Measurements from ENCODE around the gene EYA2.
"Not testable (repeated sequence)": the region's sequence is repeated elsewhere in the genome, so short reads cannot be mapped to it uniquely, and the experiment has no call there.

The EYA2 gene, protein sequence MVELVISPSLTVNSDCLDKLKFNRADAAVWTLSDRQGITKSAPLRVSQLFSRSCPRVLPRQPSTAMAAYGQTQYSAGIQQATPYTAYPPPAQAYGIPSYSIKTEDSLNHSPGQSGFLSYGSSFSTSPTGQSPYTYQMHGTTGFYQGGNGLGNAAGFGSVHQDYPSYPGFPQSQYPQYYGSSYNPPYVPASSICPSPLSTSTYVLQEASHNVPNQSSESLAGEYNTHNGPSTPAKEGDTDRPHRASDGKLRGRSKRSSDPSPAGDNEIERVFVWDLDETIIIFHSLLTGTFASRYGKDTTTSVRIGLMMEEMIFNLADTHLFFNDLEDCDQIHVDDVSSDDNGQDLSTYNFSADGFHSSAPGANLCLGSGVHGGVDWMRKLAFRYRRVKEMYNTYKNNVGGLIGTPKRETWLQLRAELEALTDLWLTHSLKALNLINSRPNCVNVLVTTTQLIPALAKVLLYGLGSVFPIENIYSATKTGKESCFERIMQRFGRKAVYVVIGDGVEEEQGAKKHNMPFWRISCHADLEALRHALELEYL

DNA sequence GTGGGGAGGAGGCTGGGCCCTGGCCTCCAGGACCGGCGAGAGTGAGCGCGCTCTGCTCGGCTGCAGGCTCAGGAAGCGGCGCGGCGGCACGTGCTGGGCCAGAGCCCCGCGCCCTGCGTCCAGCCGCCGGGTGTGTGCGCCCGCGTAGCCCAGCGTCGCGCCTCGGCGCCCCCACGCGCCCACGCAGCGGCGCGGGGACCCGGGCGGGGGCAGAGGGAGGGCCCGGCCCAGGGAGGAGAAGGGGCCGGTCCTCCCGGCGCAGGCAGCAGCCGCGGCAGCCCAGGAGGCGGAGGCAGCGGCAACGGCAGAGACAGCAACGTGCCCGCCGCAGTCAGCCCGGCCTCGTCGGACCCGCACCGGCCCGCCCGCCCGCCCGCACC, at the start of gene EYA2:
Gene EYA2, plus strand, starts transcription at position 265 of the 380 bp plus-strand sequence. CDS start 95,168 bp downstream, outside the sequence.
- no peak for DNase-seq (ENCODE audit: low read depth in 2 of 2, low spot score in 1 of 2)

DNA sequence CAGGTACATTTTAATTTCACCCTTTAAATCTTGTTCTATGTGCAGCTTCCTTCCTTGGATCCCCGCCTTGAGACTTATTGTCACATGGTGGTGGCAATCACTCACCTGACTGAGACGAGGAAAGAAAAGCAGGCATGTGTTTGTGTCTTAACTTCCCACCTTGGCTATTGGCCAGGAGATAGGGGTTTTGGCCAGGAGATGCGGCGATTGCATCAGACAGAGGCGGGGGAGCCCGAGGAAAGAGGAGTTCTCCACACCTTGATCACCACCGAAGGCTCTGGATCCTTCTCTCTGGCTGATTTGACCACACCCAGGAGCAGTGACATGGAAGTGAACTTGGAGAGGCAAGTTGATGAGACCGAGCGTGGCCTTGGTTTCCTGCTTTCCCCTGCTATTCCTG, 49.7 kb upstream of the EYA2 start:
- no peak for DNase-seq (ENCODE audit: low read depth in 2 of 2, low spot score in 1 of 2)

DNA sequence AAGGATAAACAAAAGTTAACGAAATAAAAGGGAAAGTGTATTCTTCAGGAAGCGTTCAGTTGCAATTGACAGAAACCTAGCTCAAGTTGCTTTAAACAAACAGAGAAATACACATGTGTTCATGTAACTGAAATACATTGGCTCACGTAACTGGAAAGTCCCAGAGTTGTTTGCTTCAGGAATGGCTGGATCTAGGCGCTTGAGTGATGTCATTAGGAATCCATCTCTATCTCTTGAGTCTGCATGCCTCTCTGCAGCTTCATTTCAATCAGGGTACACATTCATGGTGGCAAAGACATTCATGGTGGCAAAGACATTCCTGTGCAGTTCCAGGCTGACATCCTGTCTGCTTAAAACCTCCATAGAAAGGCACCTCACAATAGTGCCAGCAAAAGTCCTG, 45.4 kb upstream of the EYA2 start:
- no peak for DNase-seq (ENCODE audit: low read depth in 2 of 2, low spot score in 1 of 2)

DNA sequence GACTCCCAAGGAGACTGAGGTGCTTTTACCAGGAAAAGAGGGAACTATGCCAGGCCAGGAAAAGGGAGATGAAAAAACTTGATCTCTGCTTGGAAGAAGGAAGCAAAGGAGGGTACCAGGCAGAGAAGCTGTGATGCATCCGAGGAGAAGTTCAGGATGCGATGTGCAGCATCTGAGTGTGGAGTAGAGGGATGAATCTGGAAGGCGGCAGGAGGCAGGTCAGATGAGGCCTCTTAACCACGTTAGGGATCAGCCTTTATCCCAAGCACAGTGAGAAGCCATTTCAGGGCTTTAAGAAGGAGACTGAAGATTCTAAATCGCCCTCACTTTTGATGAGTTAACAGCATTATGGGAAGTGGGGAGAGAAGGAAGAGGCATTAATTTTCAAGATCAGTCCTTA, 44.9 kb upstream of the EYA2 start:
- no peak for DNase-seq (ENCODE audit: low read depth in 2 of 2, low spot score in 1 of 2)

DNA sequence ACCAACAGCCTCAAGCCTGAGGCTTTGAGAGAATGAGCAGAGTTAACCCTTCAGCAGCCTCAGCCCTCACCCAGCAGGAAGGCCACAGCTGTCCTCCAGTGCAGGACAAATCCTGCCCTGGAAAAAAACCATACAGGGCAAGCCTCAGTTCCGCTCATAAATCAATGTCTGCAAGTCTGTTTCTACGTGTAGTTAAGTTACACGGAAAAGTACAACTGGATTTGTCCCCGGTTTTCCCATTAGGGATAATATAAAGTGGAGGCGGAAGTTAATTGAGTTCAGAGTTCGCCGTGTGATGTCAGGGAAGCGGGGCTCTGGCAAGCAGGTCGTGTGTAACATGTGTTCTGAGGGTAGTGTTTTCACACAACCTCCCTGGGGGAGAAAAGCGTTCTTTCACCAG, 44.2 kb upstream of the EYA2 start:
- no peak for DNase-seq (ENCODE audit: low read depth in 2 of 2, low spot score in 1 of 2)

DNA sequence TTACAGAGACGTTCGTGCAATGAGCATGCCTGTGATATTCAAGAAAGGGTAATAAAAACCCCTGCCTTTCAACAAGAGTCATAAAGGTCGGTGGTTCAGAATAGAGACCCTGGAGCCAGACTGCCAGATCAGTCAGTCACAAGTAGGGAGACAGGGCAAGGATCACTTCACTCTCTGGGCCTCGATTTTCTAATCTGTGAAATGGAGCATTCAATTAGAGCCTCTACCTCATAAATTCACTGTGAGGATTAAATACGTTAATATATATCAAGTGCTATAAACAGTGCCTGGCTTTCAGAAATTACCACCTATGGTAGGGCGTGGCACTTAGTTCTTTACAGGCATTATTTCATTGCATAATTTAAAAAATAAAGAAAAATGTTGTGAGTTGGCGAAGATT, 43.7 kb upstream of the EYA2 start:
- DNase-seq (ENCODE audit: low read depth in 2 of 2, low spot score in 1 of 2), result no peak

DNA sequence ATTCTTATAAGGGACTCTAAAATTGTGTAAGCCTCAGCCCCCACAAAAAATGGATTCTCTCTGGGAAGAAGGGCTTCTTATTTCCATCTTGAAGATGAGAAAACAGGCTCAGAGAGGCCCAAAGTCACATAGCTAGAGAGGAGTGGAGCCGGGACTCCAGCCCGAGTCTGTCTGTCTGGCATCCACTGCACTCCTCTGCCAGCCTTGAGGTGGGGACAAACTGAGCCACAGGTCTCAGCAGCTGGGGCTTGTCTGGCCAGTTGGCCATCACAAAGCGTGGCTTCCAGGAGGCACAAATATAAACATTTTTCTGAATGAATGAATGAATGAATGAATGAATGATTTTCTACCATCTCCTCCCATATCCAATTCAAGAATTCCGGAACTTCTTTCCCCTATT, 42.9 kb upstream of the EYA2 start:
- no peak for DNase-seq (ENCODE audit: low read depth in 2 of 2, low spot score in 1 of 2)

DNA sequence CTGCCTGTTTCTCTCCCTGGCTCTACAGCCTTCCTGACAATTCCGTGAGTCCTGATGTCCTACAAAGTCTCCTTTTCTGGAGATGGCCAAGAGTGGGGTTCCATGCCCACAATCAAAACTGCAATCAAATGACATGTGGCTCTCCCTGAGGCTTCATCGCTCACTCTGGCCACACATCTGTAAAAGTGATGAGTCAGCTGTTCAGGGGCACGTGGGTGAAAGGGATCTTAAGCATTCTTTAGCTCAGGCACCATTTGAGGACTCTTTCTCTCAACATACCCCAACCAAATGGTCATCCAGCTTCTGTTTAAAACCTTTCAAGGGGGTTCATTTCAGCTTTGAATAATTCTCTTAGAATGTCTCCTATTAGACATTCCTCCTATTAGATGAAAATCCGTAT, 42.3 kb upstream of the EYA2 start:
- DNase-seq (ENCODE audit: low read depth in 2 of 2, low spot score in 1 of 2), result no peak

DNA sequence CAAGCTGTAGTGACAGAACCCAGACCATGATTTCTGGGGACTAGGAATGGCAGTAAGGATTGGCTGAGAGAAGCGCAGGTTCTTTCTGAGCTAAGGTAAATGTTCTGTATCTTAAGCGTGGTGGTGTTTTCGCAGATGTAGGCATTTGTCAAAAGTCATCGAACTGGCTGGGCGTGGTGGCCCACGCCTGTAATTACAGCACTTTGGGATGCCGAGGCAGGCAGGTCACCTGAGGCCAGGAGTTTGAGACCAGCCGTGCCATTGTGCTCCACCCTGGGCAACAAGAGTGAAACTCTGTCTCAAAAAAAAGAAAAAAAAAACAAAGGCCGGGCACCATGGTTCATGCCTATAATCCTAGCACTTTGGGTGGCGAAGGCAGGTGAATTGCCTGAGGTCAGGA, 40.7 kb upstream of the EYA2 start:
- no peak for DNase-seq (ENCODE audit: low read depth in 2 of 2, low spot score in 1 of 2)

DNA sequence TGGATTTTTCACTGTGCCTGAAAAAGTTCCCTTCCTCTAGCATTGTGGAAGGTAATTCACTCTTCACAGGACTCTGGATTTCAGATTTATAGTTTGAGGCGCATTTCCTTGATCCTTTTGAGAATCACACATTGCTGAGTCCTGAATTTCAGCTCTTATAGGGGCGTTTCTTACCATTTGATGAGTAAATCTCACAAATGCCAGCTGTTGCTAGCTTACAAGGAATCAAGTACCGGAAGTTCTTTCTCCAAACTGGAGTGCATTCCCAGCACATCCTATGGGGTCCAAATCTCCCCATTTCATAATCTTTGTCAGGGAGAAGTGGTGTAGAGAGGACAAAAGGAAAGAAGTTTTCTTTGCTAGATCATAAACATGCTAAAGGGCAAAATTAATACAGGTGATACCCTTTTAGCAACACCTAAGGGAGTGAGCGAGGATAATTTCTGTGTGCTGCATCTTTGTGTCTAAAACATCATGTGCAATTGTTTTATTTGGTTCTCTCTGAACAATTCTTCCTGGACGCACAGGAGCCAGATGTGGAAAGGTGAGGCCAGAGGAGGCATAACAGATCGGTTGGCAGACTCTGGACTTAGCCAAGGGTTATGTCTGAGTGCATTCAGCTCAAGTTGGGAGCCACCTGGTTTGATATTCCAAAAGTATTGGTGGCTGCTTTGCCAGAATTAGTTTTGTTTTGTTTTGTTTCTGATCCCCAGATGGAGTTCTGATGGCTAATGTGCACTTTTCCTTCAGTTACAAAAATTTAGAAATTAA, 37.4 kb upstream of the EYA2 start:
- DNase-seq (ENCODE audit: low read depth in 2 of 2, low spot score in 1 of 2), result no peak

DNA sequence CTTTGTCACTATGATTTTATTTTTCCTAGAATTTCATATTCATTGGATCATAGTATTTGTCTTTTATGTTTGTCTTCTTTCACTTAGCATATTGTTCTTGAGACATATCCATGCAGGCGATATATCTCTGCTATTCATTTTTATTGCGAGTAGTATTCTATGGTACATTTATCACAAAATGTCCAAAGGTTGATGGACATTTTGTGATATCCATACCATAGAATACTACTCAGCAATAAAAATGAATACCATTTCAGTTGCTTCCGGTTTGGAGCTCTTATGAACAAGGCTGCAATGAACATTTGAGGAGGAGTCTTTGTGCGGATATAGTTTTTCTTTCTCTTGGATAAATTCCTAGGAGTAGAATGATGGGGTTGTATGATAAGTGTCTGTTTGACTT, 28.8 kb upstream of the EYA2 start:
- no peak for DNase-seq (ENCODE audit: low read depth in 2 of 2, low spot score in 1 of 2)

DNA sequence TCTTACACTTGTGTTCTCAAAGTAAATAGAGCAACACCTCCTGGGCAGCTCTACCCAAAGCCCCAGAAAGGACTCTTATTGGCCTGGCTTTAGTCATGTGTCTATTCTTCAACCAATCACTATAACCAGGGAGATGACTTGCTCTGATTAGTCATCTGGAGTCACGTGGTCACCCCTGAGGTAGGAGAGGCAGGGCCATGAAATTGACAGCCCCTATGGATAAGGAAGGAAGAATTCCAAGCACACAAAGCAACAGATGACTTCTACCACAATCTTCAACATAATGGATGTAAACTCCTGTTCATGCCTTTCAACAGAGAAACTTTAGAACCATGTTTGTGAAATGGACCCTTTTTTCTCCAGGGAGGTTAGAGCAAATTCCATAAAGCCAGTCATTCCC, 24.6 kb upstream of the EYA2 start:
- DNase-seq (ENCODE audit: low read depth in 2 of 2, low spot score in 1 of 2), result no peak

DNA sequence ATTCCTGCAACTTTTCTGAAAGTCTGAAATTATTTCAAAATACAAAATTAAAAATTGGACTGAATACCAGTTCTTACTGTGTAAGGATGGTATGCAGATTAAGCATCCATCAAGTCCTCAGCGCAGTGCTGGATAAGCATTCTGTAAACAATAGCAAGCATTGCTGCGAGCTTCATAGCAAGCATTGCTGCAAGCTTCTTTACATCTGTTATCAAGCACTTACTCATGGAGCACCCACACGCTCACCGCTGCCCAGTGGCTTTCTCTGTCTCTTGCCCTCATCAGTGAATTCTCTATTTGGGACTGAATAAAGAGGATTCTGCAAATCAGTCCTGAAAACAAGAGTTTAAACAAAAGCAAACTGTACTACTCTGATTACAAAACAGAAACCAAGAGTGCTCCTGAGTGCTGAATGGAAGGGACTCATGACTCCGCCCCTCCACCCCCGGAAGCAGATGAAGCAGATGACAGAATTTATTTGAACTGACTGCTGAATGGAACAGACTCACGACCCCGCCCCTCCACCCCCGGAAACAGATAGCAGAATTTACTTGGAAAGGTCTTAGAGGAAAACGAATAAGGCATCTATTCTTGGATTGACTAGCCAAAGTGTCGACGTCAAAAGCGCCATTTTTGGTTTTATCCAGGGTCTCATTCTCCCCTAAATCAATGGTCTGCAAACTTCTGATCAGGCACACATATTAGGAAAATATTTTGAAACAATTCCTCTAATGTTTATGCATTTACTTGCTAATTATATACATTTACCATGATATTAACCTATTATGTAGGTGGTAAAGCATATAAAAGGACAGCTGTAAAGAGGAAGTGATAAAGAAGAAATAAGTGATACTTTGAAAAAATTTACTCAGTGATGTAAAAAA, 22.1 kb upstream of the EYA2 start:
- no peak for DNase-seq (ENCODE audit: low read depth in 2 of 2, low spot score in 1 of 2)

DNA sequence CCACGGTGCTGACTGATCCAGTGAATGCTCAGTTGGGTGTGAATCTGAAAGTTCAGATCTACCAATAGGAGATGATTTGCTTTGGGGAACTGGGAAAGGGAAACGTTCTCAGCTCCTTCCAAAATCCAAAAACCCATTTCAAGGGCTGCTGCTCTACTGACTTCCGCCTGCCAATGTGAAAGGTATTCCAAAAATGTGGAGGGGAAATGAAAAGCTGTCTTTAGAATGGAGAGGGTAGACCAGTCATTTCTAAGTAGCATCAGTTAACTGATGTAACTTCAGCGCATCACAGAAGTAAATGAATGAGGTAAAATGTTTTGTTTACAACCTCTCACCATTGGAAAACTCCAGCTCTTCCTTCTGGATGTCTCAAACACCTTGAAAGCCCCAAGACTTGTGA, 19.6 kb upstream of the EYA2 start:
- DNase-seq (ENCODE audit: low read depth in 2 of 2, low spot score in 1 of 2), result no peak

DNA sequence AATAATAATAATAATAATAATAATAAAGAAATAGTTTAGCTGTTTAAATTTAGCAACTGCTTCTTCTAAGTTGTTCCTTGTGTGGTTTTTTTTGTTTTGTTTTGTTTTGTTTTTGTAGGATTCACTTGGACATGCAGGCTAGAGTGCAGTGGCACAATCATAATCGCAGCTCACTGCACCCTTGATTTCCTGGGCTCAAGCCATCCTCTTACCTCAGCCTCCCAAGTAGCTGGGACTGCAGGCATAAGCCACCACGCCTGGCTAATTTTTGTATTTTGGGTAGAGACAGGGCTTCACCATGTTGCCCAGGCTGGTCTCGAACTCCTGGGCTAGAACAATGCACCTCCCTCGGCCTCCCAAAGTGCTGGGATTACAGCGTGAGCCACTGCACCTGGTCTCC, 15.3 kb upstream of the EYA2 start:
- DNase-seq (ENCODE audit: low read depth in 2 of 2, low spot score in 1 of 2), result no peak

DNA sequence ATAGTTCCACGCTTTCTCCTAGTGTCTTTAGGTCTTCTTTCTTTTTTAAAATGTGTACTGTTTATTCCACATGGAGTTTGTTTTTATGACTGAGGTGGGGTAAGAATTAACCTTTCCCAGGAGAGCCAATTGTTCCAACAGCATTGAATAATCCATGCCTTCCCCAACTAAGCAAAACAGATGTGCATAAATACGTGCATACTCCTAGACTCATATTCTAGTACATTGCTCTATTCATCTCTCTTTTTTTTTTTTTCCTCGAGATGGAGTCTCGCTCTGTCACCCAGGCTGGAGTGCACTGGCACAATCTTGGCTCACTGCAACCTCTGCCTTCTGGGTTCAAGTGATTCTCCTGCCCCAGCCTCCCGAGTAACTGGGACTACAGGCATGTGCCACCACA, 14.7 kb upstream of the EYA2 start:
- DNase-seq (ENCODE audit: low read depth in 2 of 2, low spot score in 1 of 2), result not testable (repeated sequence)

DNA sequence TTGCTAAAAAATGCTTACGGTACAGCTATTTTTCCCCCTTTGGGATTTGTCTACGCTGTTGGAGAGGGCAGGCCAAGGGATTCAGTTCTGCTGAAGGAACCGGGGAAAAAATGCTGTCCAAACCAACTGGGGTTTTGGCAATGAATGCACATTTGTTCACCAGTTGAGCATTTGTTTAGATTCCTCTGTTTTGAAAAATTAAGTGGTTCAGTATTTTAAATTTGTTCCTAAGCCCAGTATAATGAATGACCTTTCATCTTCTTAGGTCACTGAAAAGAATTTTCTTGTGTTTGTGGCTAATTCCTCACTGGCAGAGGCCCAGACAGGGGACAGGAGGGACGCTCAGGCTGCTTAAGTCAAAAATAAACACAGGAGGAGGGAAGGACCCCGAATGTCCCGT, 10.8 kb upstream of the EYA2 start:
- DNase-seq (ENCODE audit: low read depth in 2 of 2, low spot score in 1 of 2), result no peak

DNA sequence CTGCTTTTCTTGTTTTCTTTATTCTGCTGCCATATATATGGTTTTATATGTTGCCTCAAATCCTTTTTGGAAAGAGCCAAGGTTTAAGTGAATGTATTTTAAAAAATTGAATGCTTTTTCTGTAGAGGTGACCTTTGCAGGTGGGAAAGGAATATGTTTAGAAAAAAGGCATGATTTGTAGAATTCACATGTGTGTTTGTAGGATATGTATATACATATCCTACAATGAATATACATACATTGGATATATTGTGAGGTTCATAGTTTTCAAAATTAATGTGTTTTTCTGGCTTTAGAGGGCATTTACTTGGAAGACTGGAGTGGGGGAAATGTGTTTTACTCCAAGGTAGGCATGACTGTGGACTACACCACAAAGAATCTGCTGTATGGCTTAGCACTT, 4.0 kb upstream of the EYA2 start:
- DNase-seq (ENCODE audit: low read depth in 2 of 2, low spot score in 1 of 2), result no peak

DNA sequence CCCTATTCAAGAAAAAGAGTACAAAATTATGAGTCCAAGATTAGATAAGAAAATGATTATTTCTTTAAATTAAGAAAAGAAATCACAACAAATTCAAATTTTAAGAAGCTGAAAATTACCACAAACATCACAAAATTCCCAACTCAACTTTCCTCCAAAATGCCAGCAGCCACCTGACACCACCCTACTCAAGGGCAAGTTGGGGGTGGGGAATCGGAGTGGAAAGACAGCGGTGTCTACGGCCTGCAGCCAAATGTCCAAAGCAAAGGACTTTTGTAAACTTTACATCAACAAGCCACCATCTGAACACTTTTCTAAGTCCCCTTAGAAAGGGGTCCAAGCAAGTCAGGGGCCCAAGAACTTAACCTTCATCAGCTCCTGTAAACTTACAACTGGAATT, 1.6 kb upstream of the EYA2 start:
- DNase-seq (ENCODE audit: low read depth in 2 of 2, low spot score in 1 of 2), result no peak

DNA sequence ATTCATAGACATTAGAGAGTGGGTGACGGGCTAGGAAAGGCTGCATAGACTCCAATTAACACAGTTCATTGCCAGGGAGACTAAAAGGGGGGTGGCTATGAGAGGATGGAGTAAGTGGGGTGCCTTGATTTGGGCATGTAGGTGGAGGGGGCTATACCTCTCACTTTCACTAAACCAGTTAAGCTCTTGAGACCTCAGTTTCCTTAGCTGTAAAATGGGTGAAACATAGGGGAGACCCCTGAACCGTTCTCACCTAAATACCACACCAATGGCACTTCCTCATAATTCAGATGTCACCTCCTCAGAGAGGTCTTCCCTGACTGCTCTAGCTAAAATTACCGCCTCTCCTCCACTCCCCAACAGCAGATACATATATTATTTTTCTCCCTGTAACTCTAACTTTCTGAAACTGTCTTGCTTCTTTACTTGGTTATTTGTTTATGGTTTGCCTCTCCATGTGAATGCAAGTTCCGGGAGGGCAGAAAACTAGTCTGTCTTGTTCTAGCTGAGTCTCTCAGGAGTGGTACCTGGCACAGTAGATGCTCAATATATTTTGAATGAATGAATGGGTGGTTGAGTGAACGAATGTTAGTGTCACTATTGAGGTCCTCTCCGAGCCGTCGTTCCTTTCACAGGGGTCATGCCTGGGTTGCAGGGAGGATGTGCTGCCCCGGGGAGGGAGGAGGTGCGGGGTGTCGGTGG, 615 bp upstream of the EYA2 start:
- no peak for DNase-seq (ENCODE audit: low read depth in 2 of 2, low spot score in 1 of 2)

Data from stimulated activated CD8-positive, alpha-beta memory T cell treated with anti-CD3 and anti-CD28 coated beads, Interleukin-4, amount 100 ng/mL, for 1 hour (primary cell).